ENCODE measurements around the gene GPR15LG. TPM values are rescaled to one million over a fixed set of nuclear protein-coding genes. Genes with fewer than 3 reads are reported as not detected.

Gene GPR15LG
- total and polyA plus RNA-seq, 12 donors: 0.25 TPM; not detected in 11

DNA sequence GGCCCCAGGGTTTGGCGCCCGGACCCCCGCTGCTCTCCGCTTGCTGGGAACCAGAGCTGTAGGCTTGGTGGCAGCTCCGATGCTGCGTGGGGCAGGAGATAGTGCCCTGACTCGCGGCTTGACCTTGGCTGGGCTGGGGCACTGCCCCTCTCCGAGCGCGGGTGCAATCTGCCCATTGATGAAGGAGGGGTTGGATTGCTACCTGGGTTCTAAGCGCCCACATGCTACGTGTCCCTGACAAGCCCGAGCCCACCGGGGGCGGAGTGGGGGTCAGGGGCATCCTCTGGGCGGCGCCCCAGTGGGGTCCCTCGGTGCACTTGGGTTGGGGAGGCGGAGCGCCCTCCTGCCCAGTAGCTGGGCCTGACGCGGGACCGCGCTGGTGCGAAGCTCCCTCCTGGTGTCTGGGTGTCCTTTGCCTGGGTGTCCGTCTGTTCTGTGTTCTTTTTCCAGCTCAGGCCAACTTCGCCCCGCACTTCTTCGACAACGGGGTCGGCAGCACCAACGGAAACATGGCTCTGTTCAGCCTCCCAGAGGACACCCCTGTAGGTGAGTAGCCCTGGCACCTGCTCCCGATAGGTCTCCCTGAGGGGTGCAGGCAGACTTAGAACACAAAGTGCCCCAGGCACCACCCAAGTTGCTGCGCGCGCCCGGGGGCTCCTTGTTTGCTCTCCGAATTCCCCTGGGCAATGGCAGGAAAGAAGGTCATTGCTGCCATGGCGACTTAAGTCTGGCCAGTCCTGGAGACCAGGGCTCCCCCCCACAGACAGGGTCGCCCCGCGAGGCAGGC lies 21.6 kb downstream of the GPR15LG start:
- no peaks in the 10 kb centered on the region for H3K36me3 ChIP-seq (replicated peaks in 1 of 2)
- peaks cover 24% of the 10 kb centered on the region for H3K27me3 ChIP-seq
- TF ChIP-seq, protein P1, sequence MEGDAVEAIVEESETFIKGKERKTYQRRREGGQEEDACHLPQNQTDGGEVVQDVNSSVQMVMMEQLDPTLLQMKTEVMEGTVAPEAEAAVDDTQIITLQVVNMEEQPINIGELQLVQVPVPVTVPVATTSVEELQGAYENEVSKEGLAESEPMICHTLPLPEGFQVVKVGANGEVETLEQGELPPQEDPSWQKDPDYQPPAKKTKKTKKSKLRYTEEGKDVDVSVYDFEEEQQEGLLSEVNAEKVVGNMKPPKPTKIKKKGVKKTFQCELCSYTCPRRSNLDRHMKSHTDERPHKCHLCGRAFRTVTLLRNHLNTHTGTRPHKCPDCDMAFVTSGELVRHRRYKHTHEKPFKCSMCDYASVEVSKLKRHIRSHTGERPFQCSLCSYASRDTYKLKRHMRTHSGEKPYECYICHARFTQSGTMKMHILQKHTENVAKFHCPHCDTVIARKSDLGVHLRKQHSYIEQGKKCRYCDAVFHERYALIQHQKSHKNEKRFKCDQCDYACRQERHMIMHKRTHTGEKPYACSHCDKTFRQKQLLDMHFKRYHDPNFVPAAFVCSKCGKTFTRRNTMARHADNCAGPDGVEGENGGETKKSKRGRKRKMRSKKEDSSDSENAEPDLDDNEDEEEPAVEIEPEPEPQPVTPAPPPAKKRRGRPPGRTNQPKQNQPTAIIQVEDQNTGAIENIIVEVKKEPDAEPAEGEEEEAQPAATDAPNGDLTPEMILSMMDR (IDR thresholded peaks at IDR 0.05): no peak
- intact Hi-C loops (cut with DNase I): no loop called here
- no peak overlapping the region for H3K4me3 ChIP-seq
- peaks cover 8% of the 10 kb centered on the region in 2 donors for H3K4me1 ChIP-seq (replicated peaks in 1 of 2)
- 16 to 49% (median 22%) methylated on average over 9 to 43 of the region's 43 CpGs for WGBS, 4 donors
- DNase-seq: no peak
- no peak overlapping the region for H3K27ac ChIP-seq
- no peaks in the 10 kb centered on the region for H3K9me3 ChIP-seq (replicated peaks in 1 of 3)

DNA sequence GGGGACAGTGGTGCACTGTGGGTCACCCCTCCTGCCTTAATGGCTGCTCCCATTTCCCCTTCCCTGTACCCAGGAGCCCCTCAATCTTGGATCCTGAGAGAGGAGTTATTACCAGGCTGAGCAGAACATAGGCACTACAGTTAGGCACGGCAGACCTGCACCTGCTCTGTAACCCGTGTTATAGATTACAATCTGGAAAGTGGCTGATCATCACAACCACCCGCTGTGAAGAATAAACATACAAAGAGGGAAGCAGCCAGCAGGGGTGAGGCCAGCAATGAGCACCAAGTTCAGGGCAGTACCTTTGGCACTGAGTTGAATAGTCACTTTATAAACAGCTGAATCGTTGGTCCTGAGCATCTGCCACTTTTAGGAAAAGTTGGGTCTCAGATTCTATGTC lies 22.5 kb downstream of the GPR15LG start:
- Histone ChIP-seq H3K27ac (no peak overlapping the region), H3K36me3 (replicated peaks in 1 of 2) (no peaks in the 10 kb centered on the region), H3K4me3 (no peak overlapping the region), H3K4me1 (replicated peaks in 1 of 2) (peaks cover 8% of the 10 kb centered on the region in 2 donors), H3K27me3 (peaks cover 24% of the 10 kb centered on the region), H3K9me3 (replicated peaks in 1 of 3) (no peaks in the 10 kb centered on the region)
- TF ChIP-seq POLR2A (IDR thresholded peaks at IDR 0.05): no peak
- TF ChIP-seq, protein P1 (IDR thresholded peaks at IDR 0.05): no peak
- intact Hi-C loops (cut with DNase I): no loop called here
- DNase-seq: no peak
- 46 to 67% (median 48%) methylated on average over 3 to 4 of the region's 4 CpGs for WGBS, 4 donors

DNA sequence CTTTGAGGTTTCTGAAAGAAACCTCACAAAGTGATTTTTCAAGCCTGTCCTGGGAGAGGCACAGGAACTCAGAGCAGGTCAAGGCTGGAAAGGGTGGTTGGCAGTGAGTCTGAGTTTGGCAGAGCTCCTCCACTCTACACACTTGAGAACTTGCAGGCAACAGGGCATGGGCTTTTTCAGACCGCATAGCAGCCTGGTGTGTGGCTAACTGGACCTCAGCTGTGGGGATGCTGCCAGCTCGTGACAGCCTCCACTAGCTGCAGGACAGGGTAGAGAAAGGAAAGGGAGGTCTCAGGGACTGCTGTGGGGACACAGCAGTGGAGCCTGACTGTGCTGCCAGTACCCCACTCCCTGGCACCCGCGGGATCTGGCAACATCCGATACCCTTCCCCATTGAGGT lies 23.3 kb downstream of the GPR15LG start:
- WGBS, 4 donors: 44 to 73% (median 67%) methylated on average over 4 to 5 of the region's 5 CpGs
- intact Hi-C loops (cut with DNase I): no loop called here
- peaks cover 24% of the 10 kb centered on the region for H3K27me3 ChIP-seq
- H3K9me3 ChIP-seq (replicated peaks in 1 of 3): no peaks in the 10 kb centered on the region
- no peak for TF ChIP-seq POLR2A (IDR thresholded peaks at IDR 0.05)
- TF ChIP-seq, protein P1 (IDR thresholded peaks at IDR 0.05): no peak
- peaks cover 8% of the 10 kb centered on the region in 2 donors for H3K4me1 ChIP-seq (replicated peaks in 1 of 2)
- H3K36me3 ChIP-seq (replicated peaks in 1 of 2): no peaks in the 10 kb centered on the region
- H3K4me3 ChIP-seq: no peak overlapping the region
- peak in 2 of 7 donors; percentile 24 to 47 for DNase-seq
- H3K27ac ChIP-seq: no peak overlapping the region

DNA sequence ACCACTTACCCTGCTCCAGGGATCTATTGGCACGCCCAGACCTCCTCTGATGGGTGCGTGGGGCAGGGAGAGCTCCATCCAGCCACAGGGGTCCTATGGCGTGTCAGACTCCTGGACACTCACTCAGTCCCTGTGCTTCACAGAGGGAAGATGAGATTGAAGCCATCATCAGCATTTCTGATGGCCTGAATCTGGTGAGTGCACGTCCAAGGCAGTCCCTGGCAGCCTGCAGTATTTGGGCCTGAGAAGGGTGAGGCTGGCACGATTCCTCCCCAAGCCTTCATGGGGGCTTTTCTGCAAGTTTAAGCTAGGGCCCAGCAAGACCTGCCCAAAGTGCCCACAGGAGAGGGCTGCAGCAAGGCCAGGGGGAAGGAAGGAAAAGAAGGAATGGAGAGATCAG lies 24.0 kb downstream of the GPR15LG start:
- intact Hi-C loops (cut with DNase I): no loop called here
- TF ChIP-seq, protein P1 (IDR thresholded peaks at IDR 0.05): no peak
- TF ChIP-seq POLR2A (IDR thresholded peaks at IDR 0.05): no peak
- peaks cover 24% of the 10 kb centered on the region for H3K27me3 ChIP-seq
- H3K4me3 ChIP-seq: no peak overlapping the region
- H3K36me3 ChIP-seq (replicated peaks in 1 of 2): no peaks in the 10 kb centered on the region
- H3K4me1 ChIP-seq (replicated peaks in 1 of 2): peaks cover 8% of the 10 kb centered on the region in 2 donors
- DNase-seq: no peak
- WGBS, 4 donors: 85 to 91% (median 87%) methylated on average over 4 to 5 of the region's 5 CpGs
- no peak overlapping the region for H3K27ac ChIP-seq
- no peaks in the 10 kb centered on the region for H3K9me3 ChIP-seq (replicated peaks in 1 of 3)
